ACC112 (cell line): Measurements from ENCODE around the gene TNFRSF25.

Experiments
- H2AFZ ChIP-seq: fragments of 200-600 bp; sonication (generic); one replicate; pipeline ENCODE4 v1.6.0; 2017; ENCODE audit warnings: antibody characterized with exemption, low read length; ENCODE audit not compliant: unreplicated experiment
- H3K27ac ChIP-seq: fragments of 200-600 bp; sonication (generic); 2 replicates; pipeline ENCODE4 v1.5.1; 2014; ENCODE audit warnings: low read depth, mild to moderate bottlenecking, antibody characterized with exemption, low read length, moderate library complexity
- H3K27me3 ChIP-seq: fragments of 200-600 bp; sonication (generic); 2 replicates; pipeline ENCODE4 v1.6.1; 2014; ENCODE audit warnings: mild to moderate bottlenecking, antibody characterized with exemption, low read length, moderate library complexity, mixed read lengths; ENCODE audit not compliant: insufficient read depth
- H3K36me3 ChIP-seq: fragments of 200-600 bp; sonication (generic); 2 replicates; pipeline ENCODE4 v1.6.1; 2016; ENCODE audit warnings: mild to moderate bottlenecking, antibody characterized with exemption, low read length, moderate library complexity, mixed read lengths; ENCODE audit not compliant: insufficient read depth
- H3K4me1 ChIP-seq: fragments of 200-600 bp; sonication (generic); one replicate; pipeline ENCODE4 v1.6.1; 2016; ENCODE audit warnings: low read length, mixed read lengths; ENCODE audit not compliant: insufficient read depth, unreplicated experiment, control insufficient read depth
- H3K4me3 ChIP-seq: fragments of 200-600 bp; sonication (generic); 2 replicates; pipeline ENCODE4 v1.5.1; 2014; ENCODE audit warnings: mild to moderate bottlenecking, low read depth, low read length
- H3K79me2 ChIP-seq: fragments of 200-600 bp; sonication (generic); one replicate; pipeline ENCODE4 v1.6.0; 2016; ENCODE audit warnings: low read length; ENCODE audit not compliant: control insufficient read depth, unreplicated experiment, insufficient read depth

Gene TNFRSF25, protein sequence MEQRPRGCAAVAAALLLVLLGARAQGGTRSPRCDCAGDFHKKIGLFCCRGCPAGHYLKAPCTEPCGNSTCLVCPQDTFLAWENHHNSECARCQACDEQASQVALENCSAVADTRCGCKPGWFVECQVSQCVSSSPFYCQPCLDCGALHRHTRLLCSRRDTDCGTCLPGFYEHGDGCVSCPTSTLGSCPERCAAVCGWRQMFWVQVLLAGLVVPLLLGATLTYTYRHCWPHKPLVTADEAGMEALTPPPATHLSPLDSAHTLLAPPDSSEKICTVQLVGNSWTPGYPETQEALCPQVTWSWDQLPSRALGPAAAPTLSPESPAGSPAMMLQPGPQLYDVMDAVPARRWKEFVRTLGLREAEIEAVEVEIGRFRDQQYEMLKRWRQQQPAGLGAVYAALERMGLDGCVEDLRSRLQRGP

DNA sequence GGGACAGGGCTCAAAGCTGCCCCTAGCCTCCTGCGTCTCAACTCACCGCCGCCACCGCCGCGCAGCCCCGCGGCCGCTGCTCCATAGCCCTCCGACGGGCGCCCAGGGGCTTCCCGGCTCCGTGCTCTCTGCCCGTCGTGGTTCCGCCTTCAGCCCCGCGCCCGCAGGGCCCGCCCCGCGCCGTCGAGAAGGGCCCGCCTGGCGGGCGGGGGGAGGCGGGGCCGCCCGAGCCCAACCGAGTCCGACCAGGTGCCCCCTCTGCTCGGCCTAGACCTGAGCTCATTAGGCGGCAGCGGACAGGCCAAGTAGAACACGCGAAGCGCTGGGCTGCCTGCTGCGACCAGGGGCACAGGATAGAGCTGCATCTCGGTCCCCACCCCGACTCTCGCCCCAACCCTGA lies at the start of gene TNFRSF25:
Gene TNFRSF25 (minus strand): TSS at position 151 of the 400 bp plus-strand sequence. CDS start 66 bp downstream, at position 85.
- Histone ChIP-seq H3K79me2 (no peaks in the 10 kb centered on the region), H3K27ac (no peak within 1 kb of the TSS), H3K27me3 (no peaks in the 10 kb centered on the region), H3K4me1 (no peaks in the 10 kb centered on the region), H3K36me3 (peaks cover 22% of the 10 kb centered on the region; the same call in 1 of the 2 replicates), H3K4me3 (no peak within 1 kb of the TSS), H2AFZ (no peak within 1 kb of the TSS)

DNA sequence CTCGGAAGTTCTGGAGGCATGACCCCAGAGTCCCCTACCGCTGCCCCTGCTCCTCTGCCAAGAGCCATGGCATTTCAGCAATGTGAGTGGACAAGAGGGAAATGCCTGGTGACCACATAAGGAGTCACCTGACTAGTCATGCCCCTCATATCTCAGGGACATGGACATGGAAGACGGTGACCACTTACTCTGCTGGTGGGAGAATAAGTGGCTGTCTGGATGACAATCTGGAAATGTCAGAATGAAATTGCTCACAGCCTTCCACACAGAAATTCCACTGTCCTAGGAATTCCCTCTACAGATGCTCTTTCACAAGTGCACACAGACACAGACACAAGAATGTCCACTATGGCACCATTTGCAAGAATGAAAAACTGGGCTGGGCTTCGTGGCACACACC lies 49.8 kb upstream of the TNFRSF25 start:
- no peak overlapping the region for H2AFZ ChIP-seq
- no peak overlapping the region for H3K4me3 ChIP-seq
- no peaks in the 10 kb centered on the region for H3K79me2 ChIP-seq
- H3K27ac ChIP-seq = no peak overlapping the region
- no peaks in the 10 kb centered on the region for H3K36me3 ChIP-seq
- H3K27me3 ChIP-seq = no peaks in the 10 kb centered on the region
- H3K4me1 ChIP-seq = peaks cover 17% of the 10 kb centered on the region

DNA sequence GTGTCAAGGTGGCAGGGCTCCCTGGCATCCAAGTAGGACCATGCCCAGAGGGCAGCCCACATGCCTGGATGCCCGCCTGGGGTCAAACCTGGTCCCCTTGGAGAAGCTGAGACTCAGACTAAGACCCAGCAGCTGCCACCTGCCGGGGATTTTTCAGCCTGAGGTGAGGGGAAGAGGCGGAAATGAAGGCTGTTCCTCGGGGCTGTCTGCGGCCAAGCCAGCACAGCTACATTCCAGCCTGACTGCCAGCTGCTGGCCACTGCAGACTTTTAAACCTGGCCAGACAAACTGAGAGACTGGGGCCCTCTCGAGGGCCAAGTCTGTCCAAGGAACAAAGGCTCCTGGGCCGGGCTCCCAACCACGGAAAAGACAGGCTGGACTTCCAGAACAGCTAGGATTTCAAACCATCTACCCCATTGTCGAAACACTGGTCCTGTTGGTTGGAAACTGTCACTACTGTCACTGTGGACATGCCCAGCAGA lies 47.4 kb upstream of the TNFRSF25 start:
- Histone ChIP-seq H3K36me3 (no peaks in the 10 kb centered on the region), H3K4me3 (no peak overlapping the region), H3K27me3 (no peaks in the 10 kb centered on the region), H3K79me2 (no peaks in the 10 kb centered on the region), H3K27ac (no peak overlapping the region), H3K4me1 (peaks cover 8% of the 10 kb centered on the region), H2AFZ (no peak overlapping the region)

DNA sequence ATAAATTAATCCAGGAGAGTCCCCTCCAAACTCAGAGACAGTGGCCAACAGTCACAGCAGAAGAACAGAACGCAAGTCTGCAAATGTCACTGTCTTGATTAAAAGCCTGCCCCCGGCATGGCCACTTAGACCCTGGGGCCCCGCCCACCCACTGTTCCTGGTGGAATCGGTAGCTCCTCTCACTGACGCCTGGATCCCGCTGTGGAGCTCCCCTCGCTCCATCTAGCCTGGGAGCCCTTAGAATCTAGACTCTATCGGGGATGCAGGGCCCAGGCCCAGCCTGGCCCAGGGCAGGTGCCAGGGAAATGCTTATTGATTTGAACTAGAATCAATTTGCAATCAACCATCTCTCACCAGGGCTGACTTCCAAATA lies 46.9 kb upstream of the TNFRSF25 start:
- no peaks in the 10 kb centered on the region for H3K27me3 ChIP-seq
- H3K27ac ChIP-seq = no peak overlapping the region
- H3K4me1 ChIP-seq = peaks cover 8% of the 10 kb centered on the region
- H3K36me3 ChIP-seq = no peaks in the 10 kb centered on the region
- H2AFZ ChIP-seq = no peak overlapping the region
- no peak overlapping the region for H3K4me3 ChIP-seq
- H3K79me2 ChIP-seq = no peaks in the 10 kb centered on the region

DNA sequence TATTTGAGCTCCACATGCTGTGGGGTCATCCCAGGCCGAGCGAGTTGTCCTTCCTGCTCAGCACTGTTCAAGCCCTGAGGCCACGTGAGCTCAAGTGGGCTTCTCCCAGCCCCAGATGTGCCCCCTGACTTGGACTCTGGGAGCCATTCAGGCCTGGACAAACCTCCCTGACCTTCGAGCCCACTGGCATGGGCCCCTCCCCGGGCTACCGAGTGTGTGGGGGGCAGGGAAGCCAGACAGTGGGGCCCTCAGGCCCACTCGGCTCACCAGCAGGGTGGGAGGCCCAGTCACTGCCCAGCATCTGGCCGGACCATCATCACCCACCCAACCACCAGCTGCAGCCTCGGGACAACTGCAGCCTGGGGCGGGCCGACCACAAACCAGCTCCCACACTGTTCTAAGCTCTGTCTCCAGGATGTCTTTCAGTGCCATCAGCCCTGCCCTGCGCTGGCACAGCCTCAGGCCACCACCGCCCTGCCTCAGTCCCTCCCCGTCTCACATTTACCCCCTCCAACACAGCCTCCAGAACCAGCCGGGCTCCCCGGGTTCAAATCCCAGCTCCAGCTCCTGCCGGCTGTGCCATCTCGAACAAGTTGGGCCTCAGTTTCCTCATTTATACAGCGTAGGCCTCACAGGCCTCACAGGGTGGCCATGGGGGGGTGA lies 46.4 kb upstream of the TNFRSF25 start:
- Histone ChIP-seq H3K4me3 (no peak overlapping the region), H3K27ac (no peak overlapping the region), H3K79me2 (no peaks in the 10 kb centered on the region), H3K4me1 (peaks cover 8% of the 10 kb centered on the region), H3K36me3 (no peaks in the 10 kb centered on the region), H2AFZ (no peak overlapping the region), H3K27me3 (no peaks in the 10 kb centered on the region)

DNA sequence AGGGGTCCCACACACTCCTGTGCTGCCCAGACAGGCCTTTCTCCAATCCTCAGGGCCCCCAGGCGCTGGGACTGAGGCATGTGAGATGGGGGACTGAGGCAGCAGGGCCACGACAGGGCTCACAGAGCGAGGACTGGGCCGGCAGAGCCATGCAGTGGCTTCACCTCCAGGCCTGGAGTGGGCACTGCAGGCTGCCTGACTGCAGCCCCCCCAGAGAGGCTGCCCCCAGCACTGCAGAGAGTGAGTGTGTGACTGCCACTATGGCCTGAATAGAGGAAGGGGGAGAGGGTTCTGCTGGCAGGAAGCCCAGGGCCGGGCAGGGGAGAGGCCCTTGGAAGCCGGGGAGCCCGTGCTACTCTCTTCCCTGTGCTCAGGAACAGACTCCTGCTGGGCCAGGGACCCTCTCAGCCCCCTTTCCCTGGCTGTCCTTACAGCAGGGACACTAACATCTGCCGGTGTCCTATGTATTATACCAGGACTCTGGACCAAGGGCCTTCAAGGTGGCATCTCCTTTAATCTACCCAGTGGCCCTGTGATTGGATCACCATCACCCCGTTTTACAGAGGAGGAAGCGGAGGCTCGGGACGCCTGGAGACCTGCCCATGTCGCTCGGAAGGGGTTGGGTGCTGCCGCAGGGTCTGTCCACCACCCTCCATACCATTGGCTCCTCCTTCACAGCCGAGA lies 45.7 kb upstream of the TNFRSF25 start:
- no peaks in the 10 kb centered on the region for H3K36me3 ChIP-seq
- H3K27ac ChIP-seq = no peak overlapping the region
- H3K4me1 ChIP-seq = peaks cover 8% of the 10 kb centered on the region
- H3K4me3 ChIP-seq = no peak overlapping the region
- H3K79me2 ChIP-seq = no peaks in the 10 kb centered on the region
- H3K27me3 ChIP-seq = no peaks in the 10 kb centered on the region
- no peak overlapping the region for H2AFZ ChIP-seq

DNA sequence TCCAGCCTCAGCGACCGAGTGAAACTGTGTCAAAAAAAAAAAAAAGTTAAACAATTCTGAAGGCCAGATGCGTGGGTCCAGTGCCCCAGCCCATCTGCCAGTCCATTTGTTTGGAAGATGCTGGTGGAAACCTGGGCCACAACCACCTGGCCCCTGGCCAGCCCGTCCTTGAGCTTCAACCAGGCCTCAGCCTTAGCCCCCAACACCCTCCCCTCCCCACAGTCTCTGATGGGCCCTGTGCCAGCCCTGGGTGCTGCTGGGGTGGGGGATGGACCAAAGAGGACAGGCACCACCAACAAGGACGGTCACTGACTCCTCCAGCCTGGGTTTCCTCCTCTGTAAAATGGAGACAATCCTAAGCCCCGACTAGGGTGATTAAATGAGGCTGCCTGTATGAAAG lies 45.1 kb upstream of the TNFRSF25 start:
- Histone ChIP-seq H3K4me1 (peaks cover 6% of the 10 kb centered on the region), H3K79me2 (no peaks in the 10 kb centered on the region), H3K27ac (no peak overlapping the region), H3K27me3 (no peaks in the 10 kb centered on the region), H3K4me3 (no peak overlapping the region), H3K36me3 (no peaks in the 10 kb centered on the region), H2AFZ (no peak overlapping the region)

DNA sequence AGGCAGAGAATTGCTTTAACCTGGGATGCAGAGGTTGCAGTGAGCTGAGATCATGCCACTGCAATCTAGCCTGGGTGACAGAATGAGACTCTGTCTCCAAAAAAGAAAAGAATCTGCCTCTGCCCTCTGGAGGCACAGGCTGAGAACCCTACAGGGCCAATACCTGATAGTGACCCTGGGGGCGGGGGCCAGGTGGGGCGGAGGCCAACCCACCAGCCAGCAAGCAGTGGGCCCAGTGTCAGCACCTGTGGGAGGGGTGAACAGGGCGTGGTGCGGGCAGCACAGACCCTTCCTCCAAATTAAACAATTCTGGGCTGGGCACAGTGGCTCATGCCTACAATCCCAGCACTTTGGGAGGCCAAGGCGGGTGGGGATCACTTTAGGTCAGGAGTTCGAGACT lies 44.5 kb upstream of the TNFRSF25 start:
- Histone ChIP-seq H2AFZ (no peak overlapping the region), H3K27me3 (no peaks in the 10 kb centered on the region), H3K79me2 (no peaks in the 10 kb centered on the region), H3K27ac (no peak overlapping the region), H3K36me3 (no peaks in the 10 kb centered on the region), H3K4me3 (no peak overlapping the region), H3K4me1 (peaks cover under 1% of the 10 kb centered on the region)

DNA sequence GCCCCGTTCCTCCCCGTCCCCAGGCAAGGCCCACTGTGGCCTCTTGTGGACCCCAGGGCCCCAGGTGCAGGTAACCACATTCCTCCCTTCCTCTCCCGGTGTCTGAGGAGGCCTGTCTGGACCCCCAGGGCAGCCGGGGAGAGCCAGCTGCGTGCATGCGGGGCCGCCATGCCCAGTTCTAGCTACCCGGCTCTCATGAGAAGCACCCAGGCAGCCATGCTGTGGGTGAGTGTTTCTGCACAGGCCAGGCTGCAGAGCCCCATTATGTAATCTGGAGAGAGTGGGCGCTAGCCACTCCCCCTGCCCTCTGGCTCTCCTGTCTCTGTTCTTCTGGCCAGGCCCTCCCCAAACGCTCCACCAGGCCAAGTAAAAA lies 43.9 kb upstream of the TNFRSF25 start:
- no peak overlapping the region for H2AFZ ChIP-seq
- H3K79me2 ChIP-seq = no peaks in the 10 kb centered on the region
- H3K36me3 ChIP-seq = no peaks in the 10 kb centered on the region
- no peak overlapping the region for H3K27ac ChIP-seq
- H3K27me3 ChIP-seq = no peaks in the 10 kb centered on the region
- H3K4me3 ChIP-seq = no peak overlapping the region
- H3K4me1 ChIP-seq = no peaks in the 10 kb centered on the region

DNA sequence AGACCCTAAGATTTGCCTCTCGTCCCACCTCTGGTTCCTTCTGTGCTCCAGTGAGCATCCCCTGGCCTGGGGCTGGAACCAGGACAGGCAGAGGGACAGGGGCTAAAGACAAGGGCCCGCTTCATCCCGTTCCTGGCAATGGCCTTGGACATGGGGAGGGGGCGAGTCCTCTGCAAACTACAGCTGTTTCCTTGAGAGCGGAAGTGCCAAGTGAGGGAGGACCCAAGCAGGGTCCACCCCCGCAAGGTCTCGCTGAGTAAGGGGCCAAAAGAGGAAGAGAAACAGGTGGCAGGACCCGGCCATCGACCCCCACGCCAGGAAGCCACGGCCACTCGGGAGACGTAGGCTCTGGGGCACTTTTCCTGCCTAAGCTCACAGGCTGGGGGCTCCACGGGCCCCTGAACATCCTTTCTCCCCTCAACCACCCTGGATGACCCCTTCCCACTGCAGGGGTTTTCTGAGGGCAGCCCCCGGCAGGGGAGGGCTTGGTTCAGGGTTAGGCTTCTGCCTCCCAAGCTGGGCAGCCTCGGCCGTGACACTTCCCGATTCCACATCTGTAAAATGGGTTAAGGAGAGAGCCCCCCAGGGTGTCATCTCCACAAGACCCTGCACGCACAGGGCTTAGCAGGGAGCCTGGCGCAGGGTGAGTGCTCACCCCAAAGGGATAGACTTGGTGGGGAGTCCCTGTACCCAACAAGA lies 43.4 kb upstream of the TNFRSF25 start:
- Histone ChIP-seq H3K27me3 (no peaks in the 10 kb centered on the region), H3K27ac (no peak overlapping the region), H2AFZ (no peak overlapping the region), H3K79me2 (no peaks in the 10 kb centered on the region), H3K4me3 (no peak overlapping the region), H3K4me1 (no peaks in the 10 kb centered on the region), H3K36me3 (no peaks in the 10 kb centered on the region)
